IPS DF 6.9 (cell line): ENCODE data around the gene DENND2D.

Experiments
- DNase-seq: peaks from one replicate; pipeline ENCODE4 v3.0.0-alpha.2; 2013; ENCODE audit warnings: low read depth, low spot score
- H3K27ac ChIP-seq: one replicate; pipeline ENCODE4 v1.5.1; 2013; ENCODE audit warnings: low read length, control low read depth
- H3K27me3 ChIP-seq: 2 replicates; pipeline ENCODE4 v1.6.1; 2013; ENCODE audit warnings: mild to moderate bottlenecking, low read length; ENCODE audit not compliant: control insufficient read depth, insufficient read depth
- H3K36me3 ChIP-seq: 2 replicates; pipeline ENCODE4 v1.6.1; 2013; ENCODE audit warnings: low read length; ENCODE audit not compliant: control insufficient read depth, insufficient read depth
- H3K4me1 ChIP-seq: 2 replicates; pipeline ENCODE4 v1.6.1; 2013; ENCODE audit warnings: low read length; ENCODE audit not compliant: control insufficient read depth, insufficient read depth
- H3K4me3 ChIP-seq: 2 replicates; pipeline ENCODE4 v1.5.1; 2013; ENCODE audit warnings: mild to moderate bottlenecking, low read length
- H3K9me3 ChIP-seq: 2 replicates; pipeline ENCODE4 v1.6.1; 2013; ENCODE audit warnings: low read length, inconsistent platforms; ENCODE audit not compliant: control insufficient read depth, insufficient read depth
- WGBS: extraction: QIAGEN DNeasy Blood & Tissue Kit; methylation state at CpG from one replicate; pipeline ENCODE4 v1.1.7; 2013; ENCODE audit warnings: mixed read lengths, missing lambda C conversion rate; ENCODE audit not compliant: insufficient read length, insufficient coverage; 5-methylcytosine and 5-hydroxymethylcytosine counted together

Gene DENND2D

GRCh38 chr1:111192074-111192473 is 8.4 kb downstream of the DENND2D start:
- peaks cover 2% of the 10 kb centered on the region; the same call in 1 of the 2 replicates for H3K36me3 ChIP-seq
- no peak overlapping the region for H3K4me3 ChIP-seq
- WGBS, result no CpG with 5 or more reads among the region's 5 CpGs
- H3K9me3 ChIP-seq, result no peaks in the 10 kb centered on the region
- no peaks in the 10 kb centered on the region for H3K4me1 ChIP-seq
- H3K27me3 ChIP-seq, result no peaks in the 10 kb centered on the region
- H3K27ac ChIP-seq, result no peak overlapping the region
- no peak for DNase-seq

GRCh38 chr1:111191496-111191895 is 8.9 kb downstream of the DENND2D start:
- Histone ChIP-seq H3K27me3 (no peaks in the 10 kb centered on the region), H3K4me3 (no peak overlapping the region), H3K27ac (no peak overlapping the region), H3K36me3 (peaks cover 5% of the 10 kb centered on the region; the same call in 1 of the 2 replicates), H3K9me3 (no peaks in the 10 kb centered on the region), H3K4me1 (no peaks in the 10 kb centered on the region)
- DNase-seq, result no peak
- WGBS, result no CpG with 5 or more reads among the region's 3 CpGs

- H3K36me3 ChIP-seq, result peaks cover 8% of the 10 kb centered on the region; the same call in 1 of the 2 replicates
- no peak overlapping the region for H3K27ac ChIP-seq
- H3K4me3 ChIP-seq, result no peak overlapping the region
- no peaks in the 10 kb centered on the region for H3K9me3 ChIP-seq
- no peak for DNase-seq
- no peaks in the 10 kb centered on the region for H3K4me1 ChIP-seq
- no peaks in the 10 kb centered on the region for H3K27me3 ChIP-seq
- WGBS, result no CpG with 5 or more reads among the region's 2 CpGs
Measured at GRCh38 chr1:111190931-111191451, 9.5 kb downstream of the DENND2D start.

- H3K4me3 ChIP-seq, result no peak overlapping the region
- no peak for DNase-seq
- no peaks in the 10 kb centered on the region for H3K27me3 ChIP-seq
- peaks cover 8% of the 10 kb centered on the region; the same call in 1 of the 2 replicates for H3K36me3 ChIP-seq
- no peak overlapping the region for H3K27ac ChIP-seq
- no peaks in the 10 kb centered on the region for H3K9me3 ChIP-seq
- H3K4me1 ChIP-seq, result no peaks in the 10 kb centered on the region
Measured at GRCh38 chr1:111184663-111185062, 15.8 kb downstream of the DENND2D start.

- H3K4me3 ChIP-seq, result no peak overlapping the region
- peaks cover 8% of the 10 kb centered on the region; the same call in 1 of the 2 replicates for H3K36me3 ChIP-seq
- no peaks in the 10 kb centered on the region for H3K27me3 ChIP-seq
- no peaks in the 10 kb centered on the region for H3K9me3 ChIP-seq
- WGBS, result no CpG with 5 or more reads among the region's 6 CpGs
- no peaks in the 10 kb centered on the region for H3K4me1 ChIP-seq
- no peak for DNase-seq
- H3K27ac ChIP-seq, result no peak overlapping the region
Measured at GRCh38 chr1:111183308-111184069, 17.0 kb downstream of the DENND2D start.

GRCh38 chr1:111182052-111182451 is 18.4 kb downstream of the DENND2D start:
- Histone ChIP-seq H3K4me3 (no peak overlapping the region), H3K36me3 (peaks cover 5% of the 10 kb centered on the region; the same call in 1 of the 2 replicates), H3K9me3 (no peaks in the 10 kb centered on the region), H3K27ac (no peak overlapping the region), H3K27me3 (no peaks in the 10 kb centered on the region), H3K4me1 (no peaks in the 10 kb centered on the region)
- WGBS, result 100% methylated on average over 1 of the region's 2 CpGs
- no peak for DNase-seq

GRCh38 chr1:111179968-111180533 is 20.4 kb downstream of the DENND2D start:
- no peaks in the 10 kb centered on the region for H3K9me3 ChIP-seq
- H3K4me1 ChIP-seq, result no peaks in the 10 kb centered on the region
- H3K36me3 ChIP-seq, result no peaks in the 10 kb centered on the region
- H3K27me3 ChIP-seq, result no peaks in the 10 kb centered on the region
- no peak overlapping the region for H3K27ac ChIP-seq
- H3K4me3 ChIP-seq, result no peak overlapping the region
- DNase-seq, result no peak

- H3K4me3 ChIP-seq, result no peak overlapping the region
- DNase-seq, result no peak
- no peaks in the 10 kb centered on the region for H3K36me3 ChIP-seq
- H3K27ac ChIP-seq, result no peak overlapping the region
- no CpG with 5 or more reads among the region's 1 CpG for WGBS
- H3K4me1 ChIP-seq, result no peaks in the 10 kb centered on the region
- no peaks in the 10 kb centered on the region for H3K9me3 ChIP-seq
- no peaks in the 10 kb centered on the region for H3K27me3 ChIP-seq
Measured at GRCh38 chr1:111176678-111177077, 23.8 kb downstream of the DENND2D start.

GRCh38 chr1:111175349-111175748 is 25.1 kb downstream of the DENND2D start:
- Histone ChIP-seq H3K27me3 (no peaks in the 10 kb centered on the region), H3K4me1 (no peaks in the 10 kb centered on the region), H3K9me3 (no peaks in the 10 kb centered on the region), H3K27ac (no peak overlapping the region), H3K36me3 (no peaks in the 10 kb centered on the region), H3K4me3 (no peak overlapping the region)
- no CpG with 5 or more reads among the region's 3 CpGs for WGBS
- DNase-seq, result no peak

- Histone ChIP-seq H3K27ac (no peak overlapping the region), H3K4me1 (no peaks in the 10 kb centered on the region), H3K27me3 (no peaks in the 10 kb centered on the region), H3K4me3 (no peak overlapping the region), H3K36me3 (no peaks in the 10 kb centered on the region), H3K9me3 (no peaks in the 10 kb centered on the region)
- no peak for DNase-seq
Measured at GRCh38 chr1:111174070-111174469, 26.4 kb downstream of the DENND2D start.

GRCh38 chr1:111172463-111172862 is 28.0 kb downstream of the DENND2D start:
- no peaks in the 10 kb centered on the region for H3K4me1 ChIP-seq
- H3K9me3 ChIP-seq, result no peaks in the 10 kb centered on the region
- no peaks in the 10 kb centered on the region for H3K27me3 ChIP-seq
- no peak overlapping the region for H3K4me3 ChIP-seq
- no peaks in the 10 kb centered on the region for H3K36me3 ChIP-seq
- H3K27ac ChIP-seq, result no peak overlapping the region
- DNase-seq, result no peak
